ENCODE results near the gene EML4.
"Not testable (repeated sequence)": the region's sequence is repeated elsewhere in the genome, so short reads cannot be mapped to it uniquely, and the experiment has no call there.

EML4 gene

GRCh38 chr2:42172020-42172419 lies 2.9 kb downstream of the EML4 start:
- no peak for DNase-seq

- no peak for DNase-seq
Observed at GRCh38 chr2:42172566-42172965, 3.4 kb downstream of the EML4 start.

- DNase-seq, result not testable (repeated sequence)
Observed at GRCh38 chr2:42173467-42173866, 4.3 kb downstream of the EML4 start.

- DNase-seq, result no peak
Observed at GRCh38 chr2:42176992-42177738, 8.0 kb downstream of the EML4 start.

GRCh38 chr2:42178335-42178734 lies 9.2 kb downstream of the EML4 start:
- no peak for DNase-seq

- DNase-seq, result no peak
Observed at GRCh38 chr2:42180300-42180699, 11.1 kb downstream of the EML4 start.

- DNase-seq, result no peak
Observed at GRCh38 chr2:42182654-42183308, 13.6 kb downstream of the EML4 start.

GRCh38 chr2:42183775-42184174 lies 14.6 kb downstream of the EML4 start:
- no peak for DNase-seq

GRCh38 chr2:42184346-42184745 lies 15.2 kb downstream of the EML4 start:
- no peak for DNase-seq

- no peak for DNase-seq
Observed at GRCh38 chr2:42185220-42185921, 16.2 kb downstream of the EML4 start.

- no peak for DNase-seq
Observed at GRCh38 chr2:42186366-42186765, 17.2 kb downstream of the EML4 start.

- DNase-seq, result no peak
Observed at GRCh38 chr2:42186945-42187632, 17.9 kb downstream of the EML4 start.

GRCh38 chr2:42187886-42188285 lies 18.7 kb downstream of the EML4 start:
- no peak for DNase-seq

GRCh38 chr2:42189235-42189566 lies 20.0 kb downstream of the EML4 start:
- no peak for DNase-seq

GRCh38 chr2:42190191-42190590 lies 21.0 kb downstream of the EML4 start:
- no peak for DNase-seq

- DNase-seq, result no peak
Observed at GRCh38 chr2:42191285-42192009, 22.3 kb downstream of the EML4 start.

- no peak for DNase-seq
Observed at GRCh38 chr2:42192010-42192373, 22.8 kb downstream of the EML4 start.

GRCh38 chr2:42192652-42193566 lies 23.8 kb downstream of the EML4 start:
- DNase-seq, result no peak

- DNase-seq, result no peak
Observed at GRCh38 chr2:42193722-42194187, 24.6 kb downstream of the EML4 start.

GRCh38 chr2:42194428-42194827 lies 25.3 kb downstream of the EML4 start:
- no peak for DNase-seq

GRCh38 chr2:42195559-42195958 lies 26.4 kb downstream of the EML4 start:
- no peak for DNase-seq

GRCh38 chr2:42196070-42196402 lies 26.9 kb downstream of the EML4 start:
- DNase-seq, result no peak

All from left hindlimb (tissue), 1 donor.